ENCODE results near the gene NCF4. TPM values are rescaled to one million over a fixed set of nuclear protein-coding genes. Genes with fewer than 3 reads are reported as not detected.

Gene NCF4
- total and polyA plus RNA-seq, 2 donors from 2014 or later, result 4.7 to 19.4 TPM

GRCh38 chr22:36892292-36892691 is 31.5 kb downstream of the NCF4 start:
- intact Hi-C loops (cut with DNase I), result no loop called here
- Histone ChIP-seq H3K9me3 (ENCODE audit: control insufficient read depth in 2 of 3, insufficient read depth in 1 of 3, low read length in 3 of 3) (peaks cover 0 to 4% (median 0%) of the 10 kb centered on the region in 3 donors), H3K4me1 (ENCODE audit: control insufficient read depth in 2 of 3, insufficient read depth in 2 of 3, low read depth in 1 of 3, low read length in 3 of 3) (no peaks in the 10 kb centered on the region), H3K4me3 (ENCODE audit: low read length in 3 of 3) (no peak overlapping the region), H3K9ac (ENCODE audit: low read length in 3 of 3) (no peak overlapping the region), H3K27ac (ENCODE audit: low read depth in 2 of 2, low read length in 2 of 2) (no peak overlapping the region), H3K36me3 (ENCODE audit: control insufficient read depth in 2 of 3, insufficient read depth in 3 of 3, low read length in 3 of 3) (no peaks in the 10 kb centered on the region), H3K27me3 (ENCODE audit: control insufficient read depth, insufficient read depth, low read length) (no peaks in the 10 kb centered on the region)
- DNase-seq (no peak), FAIRE-seq (no peak)
- TF ChIP-seq, protein P1, sequence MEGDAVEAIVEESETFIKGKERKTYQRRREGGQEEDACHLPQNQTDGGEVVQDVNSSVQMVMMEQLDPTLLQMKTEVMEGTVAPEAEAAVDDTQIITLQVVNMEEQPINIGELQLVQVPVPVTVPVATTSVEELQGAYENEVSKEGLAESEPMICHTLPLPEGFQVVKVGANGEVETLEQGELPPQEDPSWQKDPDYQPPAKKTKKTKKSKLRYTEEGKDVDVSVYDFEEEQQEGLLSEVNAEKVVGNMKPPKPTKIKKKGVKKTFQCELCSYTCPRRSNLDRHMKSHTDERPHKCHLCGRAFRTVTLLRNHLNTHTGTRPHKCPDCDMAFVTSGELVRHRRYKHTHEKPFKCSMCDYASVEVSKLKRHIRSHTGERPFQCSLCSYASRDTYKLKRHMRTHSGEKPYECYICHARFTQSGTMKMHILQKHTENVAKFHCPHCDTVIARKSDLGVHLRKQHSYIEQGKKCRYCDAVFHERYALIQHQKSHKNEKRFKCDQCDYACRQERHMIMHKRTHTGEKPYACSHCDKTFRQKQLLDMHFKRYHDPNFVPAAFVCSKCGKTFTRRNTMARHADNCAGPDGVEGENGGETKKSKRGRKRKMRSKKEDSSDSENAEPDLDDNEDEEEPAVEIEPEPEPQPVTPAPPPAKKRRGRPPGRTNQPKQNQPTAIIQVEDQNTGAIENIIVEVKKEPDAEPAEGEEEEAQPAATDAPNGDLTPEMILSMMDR (IDR thresholded peaks at IDR 0.05; ENCODE audit: borderline replicate concordance, extremely low read depth, insufficient read depth), result no peak

GRCh38 chr22:36893262-36893661 is 32.5 kb downstream of the NCF4 start:
- no peak overlapping the region for H3K9ac ChIP-seq (ENCODE audit: low read length in 3 of 3)
- intact Hi-C loops (cut with DNase I), result no loop called here
- H3K4me1 ChIP-seq (ENCODE audit: control insufficient read depth in 2 of 3, insufficient read depth in 2 of 3, low read depth in 1 of 3, low read length in 3 of 3), result no peaks in the 10 kb centered on the region
- no peaks in the 10 kb centered on the region for H3K27me3 ChIP-seq (ENCODE audit: control insufficient read depth, insufficient read depth, low read length)
- no peak overlapping the region for H3K27ac ChIP-seq (ENCODE audit: low read depth in 2 of 2, low read length in 2 of 2)
- FAIRE-seq, result no peak
- TF ChIP-seq, protein P1 (IDR thresholded peaks at IDR 0.05; ENCODE audit: borderline replicate concordance, extremely low read depth, insufficient read depth), result no peak
- DNase-seq, result no peak
- H3K4me3 ChIP-seq (ENCODE audit: low read length in 3 of 3), result no peak overlapping the region
- no peaks in the 10 kb centered on the region for H3K36me3 ChIP-seq (ENCODE audit: control insufficient read depth in 2 of 3, insufficient read depth in 3 of 3, low read length in 3 of 3)
- H3K9me3 ChIP-seq (ENCODE audit: control insufficient read depth in 2 of 3, insufficient read depth in 1 of 3, low read length in 3 of 3), result peaks cover 0 to 4% (median 0%) of the 10 kb centered on the region in 3 donors

GRCh38 chr22:36894266-36894665 is 33.5 kb downstream of the NCF4 start:
- no peak for DNase-seq
- no peaks in the 10 kb centered on the region for H3K4me1 ChIP-seq (ENCODE audit: control insufficient read depth in 2 of 3, insufficient read depth in 2 of 3, low read depth in 1 of 3, low read length in 3 of 3)
- peaks cover 0 to 4% (median 0%) of the 10 kb centered on the region in 3 donors for H3K9me3 ChIP-seq (ENCODE audit: control insufficient read depth in 2 of 3, insufficient read depth in 1 of 3, low read length in 3 of 3)
- intact Hi-C loops (cut with DNase I), result no loop called here
- H3K27me3 ChIP-seq (ENCODE audit: control insufficient read depth, insufficient read depth, low read length), result no peaks in the 10 kb centered on the region
- no peak for FAIRE-seq
- H3K9ac ChIP-seq (ENCODE audit: low read length in 3 of 3), result no peak overlapping the region
- no peak overlapping the region for H3K27ac ChIP-seq (ENCODE audit: low read depth in 2 of 2, low read length in 2 of 2)
- H3K36me3 ChIP-seq (ENCODE audit: control insufficient read depth in 2 of 3, insufficient read depth in 3 of 3, low read length in 3 of 3), result no peaks in the 10 kb centered on the region
- no peak overlapping the region for H3K4me3 ChIP-seq (ENCODE audit: low read length in 3 of 3)
- TF ChIP-seq, protein P1 (IDR thresholded peaks at IDR 0.05; ENCODE audit: borderline replicate concordance, extremely low read depth, insufficient read depth), result no peak

GRCh38 chr22:36897611-36898010 is 36.8 kb downstream of the NCF4 start:
- H3K4me1 ChIP-seq (ENCODE audit: control insufficient read depth in 2 of 3, insufficient read depth in 2 of 3, low read depth in 1 of 3, low read length in 3 of 3), result no peaks in the 10 kb centered on the region
- FAIRE-seq (no peak), DNase-seq (no peak)
- peaks cover 0 to 4% (median 2%) of the 10 kb centered on the region in 3 donors for H3K9me3 ChIP-seq (ENCODE audit: control insufficient read depth in 2 of 3, insufficient read depth in 1 of 3, low read length in 3 of 3)
- no peaks in the 10 kb centered on the region for H3K36me3 ChIP-seq (ENCODE audit: control insufficient read depth in 2 of 3, insufficient read depth in 3 of 3, low read length in 3 of 3)
- H3K27ac ChIP-seq (ENCODE audit: low read depth in 2 of 2, low read length in 2 of 2), result no peak overlapping the region
- H3K4me3 ChIP-seq (ENCODE audit: low read length in 3 of 3), result no peak overlapping the region
- TF ChIP-seq, protein P1 (IDR thresholded peaks at IDR 0.05; ENCODE audit: borderline replicate concordance, extremely low read depth, insufficient read depth), result no peak
- H3K27me3 ChIP-seq (ENCODE audit: control insufficient read depth, insufficient read depth, low read length), result no peaks in the 10 kb centered on the region
- H3K9ac ChIP-seq (ENCODE audit: low read length in 3 of 3), result no peak overlapping the region
- intact Hi-C loops (cut with DNase I), result no loop called here

Measured in kidney (tissue), 14 donors.